ENCODE data around the gene SLC9C2.
"Not testable (repeated sequence)": the region's sequence is repeated elsewhere in the genome, so short reads cannot be mapped to it uniquely, and the experiment has no call there.

The SLC9C2 gene, protein sequence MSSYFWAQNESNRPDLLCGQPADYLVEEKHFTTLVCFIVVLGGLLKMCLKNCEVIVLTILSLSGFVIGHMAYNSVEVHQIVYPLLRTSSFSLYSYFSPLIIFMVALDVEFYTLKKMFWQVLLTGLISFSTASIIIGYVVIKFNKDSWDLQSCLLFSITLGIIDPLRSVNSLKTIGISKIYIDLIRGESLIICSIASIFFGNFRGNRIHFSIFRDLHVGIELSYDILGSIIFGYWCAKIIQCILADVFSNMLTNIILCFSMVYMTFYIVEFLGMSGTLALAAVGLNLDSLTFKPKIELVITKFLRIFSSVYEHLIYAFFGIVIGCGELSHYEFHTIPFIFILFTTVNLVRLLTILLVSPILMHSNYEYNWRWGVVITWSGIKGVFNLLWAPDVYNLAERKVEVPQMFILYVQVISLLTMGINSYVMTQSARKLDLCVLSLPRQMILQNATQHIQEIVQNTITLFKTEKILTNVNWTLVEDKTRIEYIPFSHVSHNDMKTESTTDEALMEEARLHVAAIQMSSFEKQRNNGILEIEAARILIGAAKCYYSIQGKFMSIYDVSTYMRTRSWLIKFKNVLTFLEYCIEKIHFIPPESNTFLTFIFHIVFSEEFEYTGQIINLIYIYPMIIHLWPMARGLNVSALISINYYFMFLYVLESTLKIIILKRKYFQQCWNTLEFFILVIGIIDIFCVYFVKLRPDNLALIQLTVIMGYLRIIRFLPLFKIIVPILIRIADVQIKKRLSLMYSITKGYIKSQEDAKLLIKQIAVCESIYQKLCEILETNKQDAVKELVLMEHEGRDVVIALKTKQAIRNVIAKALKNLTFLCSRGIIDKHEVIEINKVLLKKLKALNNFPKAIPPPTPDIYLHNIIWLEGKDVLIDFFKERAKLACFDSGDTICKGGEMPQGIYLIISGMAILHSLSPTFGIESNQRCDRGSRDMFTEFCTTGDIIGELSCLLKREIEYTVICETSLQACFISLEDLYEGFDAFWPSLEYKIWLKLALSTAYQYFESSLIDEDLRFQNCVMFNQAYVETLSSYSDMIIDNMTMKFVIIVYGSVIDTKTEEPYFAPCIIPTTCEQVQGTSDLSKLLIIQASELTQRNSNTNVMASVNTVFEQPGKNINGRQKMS

DNA sequence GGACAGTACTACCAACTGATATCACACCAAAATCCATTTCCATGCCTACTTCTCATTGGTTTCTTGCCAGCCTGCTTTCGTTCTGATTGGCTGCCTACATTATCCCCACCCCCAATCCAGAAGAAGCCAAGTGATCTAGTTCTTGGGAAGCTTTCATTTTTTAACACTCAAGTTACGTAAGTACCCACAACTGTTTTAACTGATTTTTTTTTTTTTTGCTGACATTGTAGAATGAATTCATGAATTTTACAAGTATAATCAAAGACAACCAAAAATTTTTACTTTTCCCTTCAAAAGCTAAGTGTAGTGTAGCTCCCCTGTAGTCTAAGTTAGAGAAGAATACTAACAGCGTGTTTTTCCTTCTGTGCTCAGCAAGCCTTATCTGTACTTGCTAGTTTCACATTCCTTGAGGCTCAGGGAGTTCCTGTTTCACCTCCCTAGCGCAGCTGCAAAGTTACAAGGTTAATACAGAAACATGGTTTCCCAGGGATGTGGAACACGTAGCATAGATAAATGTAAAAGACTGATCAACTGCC is at the start of gene SLC9C2:
Gene SLC9C2 (minus strand): TSS at position 17 of the 536 bp plus-strand sequence. CDS start 1,296 bp downstream, outside the sequence.
- no peak within 1 kb of the TSS for H3K4me3 ChIP-seq (ENCODE audit: low read depth, low read length)
- TF ChIP-seq, protein P1, sequence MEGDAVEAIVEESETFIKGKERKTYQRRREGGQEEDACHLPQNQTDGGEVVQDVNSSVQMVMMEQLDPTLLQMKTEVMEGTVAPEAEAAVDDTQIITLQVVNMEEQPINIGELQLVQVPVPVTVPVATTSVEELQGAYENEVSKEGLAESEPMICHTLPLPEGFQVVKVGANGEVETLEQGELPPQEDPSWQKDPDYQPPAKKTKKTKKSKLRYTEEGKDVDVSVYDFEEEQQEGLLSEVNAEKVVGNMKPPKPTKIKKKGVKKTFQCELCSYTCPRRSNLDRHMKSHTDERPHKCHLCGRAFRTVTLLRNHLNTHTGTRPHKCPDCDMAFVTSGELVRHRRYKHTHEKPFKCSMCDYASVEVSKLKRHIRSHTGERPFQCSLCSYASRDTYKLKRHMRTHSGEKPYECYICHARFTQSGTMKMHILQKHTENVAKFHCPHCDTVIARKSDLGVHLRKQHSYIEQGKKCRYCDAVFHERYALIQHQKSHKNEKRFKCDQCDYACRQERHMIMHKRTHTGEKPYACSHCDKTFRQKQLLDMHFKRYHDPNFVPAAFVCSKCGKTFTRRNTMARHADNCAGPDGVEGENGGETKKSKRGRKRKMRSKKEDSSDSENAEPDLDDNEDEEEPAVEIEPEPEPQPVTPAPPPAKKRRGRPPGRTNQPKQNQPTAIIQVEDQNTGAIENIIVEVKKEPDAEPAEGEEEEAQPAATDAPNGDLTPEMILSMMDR (IDR thresholded peaks at IDR 0.05; ENCODE audit: insufficient read depth, low read depth, low read length, missing control alignments) = no peak
- no peak for DNase-seq (ENCODE audit: low read depth)

DNA sequence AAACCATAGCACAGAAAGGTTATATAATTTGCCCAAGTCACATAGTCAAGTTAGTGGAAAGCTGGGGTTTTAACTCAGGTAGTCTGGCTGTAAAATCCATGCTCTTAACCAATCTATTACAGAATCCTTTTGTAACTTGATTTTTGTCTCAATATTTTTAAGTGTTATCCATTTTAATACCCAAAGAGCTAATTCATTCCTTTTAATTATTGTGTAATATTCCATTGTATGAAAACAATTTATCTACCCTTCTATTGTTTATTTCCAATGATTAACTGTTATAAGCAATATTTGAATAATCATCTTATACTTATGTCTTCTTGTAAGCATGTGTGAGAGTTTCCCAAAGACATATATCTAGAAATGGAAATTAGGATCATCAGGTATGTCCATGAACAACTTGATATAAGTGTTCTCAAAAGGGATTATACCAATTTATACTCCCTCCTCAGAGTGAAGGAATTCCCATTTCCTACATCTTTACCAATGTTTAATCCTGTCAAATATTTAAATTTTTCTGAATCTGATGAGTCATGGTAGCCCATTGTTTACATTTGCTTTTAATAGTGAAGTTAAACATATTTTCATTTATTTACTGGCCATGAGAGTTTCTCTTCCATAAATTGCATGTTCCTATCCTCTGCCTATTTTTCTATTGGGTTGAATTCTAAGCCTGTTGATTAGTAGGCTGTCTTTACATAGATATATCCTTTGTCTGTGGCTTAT is 46.2 kb upstream of the SLC9C2 start:
- no peak for DNase-seq (ENCODE audit: low read depth)
- no peak overlapping the region for H3K4me3 ChIP-seq (ENCODE audit: low read depth, low read length)
- TF ChIP-seq, protein P1 (IDR thresholded peaks at IDR 0.05; ENCODE audit: insufficient read depth, low read depth, low read length, missing control alignments) = no peak

DNA sequence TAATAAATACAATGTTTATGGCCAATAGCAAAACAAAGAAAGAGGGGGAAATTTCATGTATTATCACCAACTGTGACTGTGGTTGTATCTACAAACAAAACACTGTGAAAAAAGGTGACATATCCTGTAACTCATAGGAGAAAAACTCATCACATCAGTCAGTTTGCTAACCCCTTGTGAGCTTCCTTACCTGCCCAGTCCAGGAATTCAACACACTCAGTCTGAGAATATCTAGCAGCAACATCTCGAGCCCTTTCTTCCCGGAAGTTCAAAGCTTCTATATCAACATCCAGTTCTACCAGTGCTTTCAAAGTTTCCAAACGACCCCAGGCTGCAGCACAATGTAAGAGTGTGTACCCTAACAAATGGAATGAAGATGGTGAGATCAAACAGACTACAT is 43.8 kb upstream of the SLC9C2 start:
- TF ChIP-seq, protein P1 (IDR thresholded peaks at IDR 0.05; ENCODE audit: insufficient read depth, low read depth, low read length, missing control alignments) = no peak
- no peak for DNase-seq (ENCODE audit: low read depth)
- H3K4me3 ChIP-seq (ENCODE audit: low read depth, low read length) = no peak overlapping the region

- not testable (repeated sequence) for DNase-seq (ENCODE audit: low read depth)
Measured at GRCh38 chr1:173642450-173643139, 39.7 kb upstream of the SLC9C2 start.

DNA sequence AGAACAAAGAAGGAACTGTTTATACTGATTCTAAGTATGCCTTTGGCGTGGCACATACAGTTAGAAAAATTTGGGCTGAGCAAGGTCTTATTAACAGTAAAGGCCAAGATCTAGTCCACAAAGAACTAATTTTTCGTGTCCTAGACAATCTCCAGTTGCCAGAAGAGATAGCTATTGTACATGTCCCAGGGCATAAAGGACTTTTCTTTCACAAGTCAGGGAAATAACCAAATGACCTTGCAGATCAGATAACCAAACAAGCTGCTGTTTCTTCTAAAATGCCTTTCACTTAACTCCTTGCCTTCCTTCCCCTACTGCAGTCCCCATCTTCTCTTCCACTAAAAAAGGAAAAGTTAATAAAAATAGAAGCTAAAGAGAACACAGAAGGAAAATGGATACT is 36.2 kb upstream of the SLC9C2 start:
- DNase-seq (ENCODE audit: low read depth) = no peak
- H3K4me3 ChIP-seq (ENCODE audit: low read depth, low read length) = no peak overlapping the region
- TF ChIP-seq, protein P1 (IDR thresholded peaks at IDR 0.05; ENCODE audit: insufficient read depth, low read depth, low read length, missing control alignments) = no peak

More at GRCh38 chr1:173642450-173643139, 39.7 kb upstream of the SLC9C2 start:
- H3K4me3 ChIP-seq (ENCODE audit: low read depth, low read length) = not testable (repeated sequence)

GRCh38 chr1:173638043-173639021 is 35.5 kb upstream of the SLC9C2 start:
- no peak for DNase-seq (ENCODE audit: low read depth)
- TF ChIP-seq, protein P1 (IDR thresholded peaks at IDR 0.05; ENCODE audit: insufficient read depth, low read depth, low read length, missing control alignments) = no peak

DNA sequence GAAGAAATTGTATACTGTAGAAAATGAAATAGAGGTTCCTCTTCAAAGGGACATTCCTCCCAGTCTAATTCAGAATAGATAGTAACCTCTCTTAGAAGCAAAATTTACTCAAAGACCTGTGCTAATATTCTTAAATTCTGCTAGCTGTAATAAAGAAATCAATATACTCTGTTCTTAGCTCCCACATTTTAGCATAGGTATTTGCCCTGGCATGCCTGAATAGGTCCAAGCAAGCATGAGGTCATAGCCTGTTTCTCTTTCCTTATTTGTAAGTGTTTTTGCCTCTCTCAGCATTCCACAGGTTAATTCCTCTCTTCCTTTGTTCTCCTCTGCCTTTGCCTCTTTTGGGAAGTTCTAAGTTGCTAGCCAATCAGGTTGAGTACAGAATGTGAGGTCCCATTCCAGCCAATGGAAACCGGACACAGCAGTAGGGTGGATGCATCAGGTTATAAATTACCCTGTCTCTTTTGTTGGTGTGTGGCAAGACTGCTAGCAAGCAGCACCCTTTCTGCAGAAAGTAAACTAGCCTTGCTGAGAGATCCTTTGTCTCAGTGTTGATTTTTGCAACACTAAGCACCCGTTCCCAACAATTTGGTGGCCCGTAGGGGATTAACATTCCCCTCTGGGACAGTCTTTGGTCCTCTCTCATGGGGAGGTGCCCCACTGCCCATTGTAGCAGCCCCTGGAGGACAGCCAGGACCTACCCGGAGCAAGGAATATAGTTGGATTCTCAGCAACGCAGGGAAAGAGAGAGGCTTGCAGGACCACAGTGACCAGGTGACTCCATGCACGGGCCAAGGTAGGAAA is 34.6 kb upstream of the SLC9C2 start:
- not testable (repeated sequence) for H3K4me3 ChIP-seq (ENCODE audit: low read depth, low read length)

More at GRCh38 chr1:173638043-173639021, 35.5 kb upstream of the SLC9C2 start:
- H3K4me3 ChIP-seq (ENCODE audit: low read depth, low read length) = no peak overlapping the region

More for the DNA sequence above, 34.6 kb upstream of the SLC9C2 start:
- not testable (repeated sequence) for DNase-seq (ENCODE audit: low read depth)
